Activated B cell treated with CpG ODN at 0.5 μM for 24 hours (primary cell): ENCODE data around the gene OPN4. TPM values are rescaled to one million over a fixed set of nuclear protein-coding genes. Genes with fewer than 3 reads are reported as not detected.

Experiments used
- ATAC-seq: fragments of 200-7000 bp; cut with Tn5 transposase; one replicate; pipeline ENCODE4 v1.10.0; 2021; ENCODE audit warnings: low read depth, mild to moderate bottlenecking, moderate library complexity
- CTCF ChIA-PET: fragments of 350-600 bp; sonication (Branson Sonifier 250); formaldehyde crosslinking; loops from one replicate; lab custom pipeline; 2021; ENCODE audit warnings: antibody characterized with exemption; lab: Charles Lee
- POLR2A ChIA-PET: fragments of 350-600 bp; sonication (Branson Sonifier 250); formaldehyde crosslinking; loops from one replicate; lab custom pipeline; 2021; ENCODE audit warnings: antibody characterized with exemption; lab: Charles Lee
- DNase-seq: peaks from one replicate; pipeline ENCODE4 v3.0.0; 2022
- H3K27ac Mint-ChIP-seq: one replicate; pipeline ENCODE4 v1.8.0; 2020; ENCODE audit warnings: mixed read lengths
- H3K27me3 Mint-ChIP-seq: one replicate; pipeline ENCODE4 v1.8.0; 2021; ENCODE audit warnings: mixed read lengths
- H3K36me3 Mint-ChIP-seq: one replicate; pipeline ENCODE4 v1.8.0; 2021; ENCODE audit warnings: low read depth, mixed read lengths
- H3K4me1 Mint-ChIP-seq: one replicate; pipeline ENCODE4 v1.8.0; 2021; ENCODE audit warnings: mixed read lengths
- H3K4me3 Mint-ChIP-seq: one replicate; pipeline ENCODE4 v1.8.0; 2020; ENCODE audit warnings: mild to moderate bottlenecking, mixed read lengths
- H3K9me3 Mint-ChIP-seq: one replicate; pipeline ENCODE4 v1.8.0; 2020; ENCODE audit warnings: mixed read lengths
- CTCF ChIP-seq: fragments of 200-600 bp; IDR thresholded peaks from one replicate; pipeline ENCODE4 v1.8.0; 2022; ENCODE audit warnings: antibody characterized with exemption, mild to moderate bottlenecking
- intact Hi-C: fragments of 100-400 bp; cut with micrococcal nuclease; formaldehyde crosslinking; loops from one replicate; pipeline ENCODE4 v1.15.1; 2024
- total RNA-seq: library from RNA; stranded (reverse); gene quantifications from 2 replicates; pipeline ENCODE4 v1.2.3, GENCODE V29; 2022

OPN4 gene
- total RNA-seq, 1 donor from 2014 or later = not detected

GRCh38 chr10:86655173-86655540, 810 bp downstream of the OPN4 start:
- no peak for TF ChIP-seq CTCF
- Mint-ChIP-seq H3K27me3 (peaks cover 6% of the 10 kb centered on the region), H3K27ac (no peak overlapping the region), H3K9me3 (no peaks in the 10 kb centered on the region), H3K4me1 (no peaks in the 10 kb centered on the region), H3K36me3 (no peaks in the 10 kb centered on the region), H3K4me3 (no peak overlapping the region)
- ChIA-PET CTCF (no interaction called here), POLR2A (no interaction called here)
- intact Hi-C loops = no loop called here
- ATAC-seq (no peak), DNase-seq (no peak)

GRCh38 chr10:86655596-86655995, 1.2 kb downstream of the OPN4 start:
- DNase-seq = no peak
- H3K27ac Mint-ChIP-seq = no peak overlapping the region
- TF ChIP-seq CTCF = no peak
- no peak for ATAC-seq
- H3K4me3 Mint-ChIP-seq = no peak overlapping the region
- H3K27me3 Mint-ChIP-seq = peaks cover 4% of the 10 kb centered on the region
- H3K36me3 Mint-ChIP-seq = no peaks in the 10 kb centered on the region
- no peaks in the 10 kb centered on the region for H3K4me1 Mint-ChIP-seq
- intact Hi-C loops = no loop called here
- ChIA-PET POLR2A (no interaction called here), CTCF (no interaction called here)
- H3K9me3 Mint-ChIP-seq = no peaks in the 10 kb centered on the region

- POLR2A ChIA-PET = no interaction called here
These were observed 2.7 kb downstream of the OPN4 start for GRCh38 chr10:86657011-86657395.

GRCh38 chr10:86657396-86658011, 3.2 kb downstream of the OPN4 start:
- Mint-ChIP-seq H3K9me3 (no peaks in the 10 kb centered on the region), H3K4me3 (no peak overlapping the region), H3K27me3 (peaks cover 4% of the 10 kb centered on the region), H3K27ac (no peak overlapping the region), H3K4me1 (no peaks in the 10 kb centered on the region), H3K36me3 (no peaks in the 10 kb centered on the region)
- POLR2A ChIA-PET = no interaction called here
- TF ChIP-seq CTCF = no peak
- ATAC-seq = no peak
- intact Hi-C loops = no loop called here
- no peak for DNase-seq
- CTCF ChIA-PET = no interaction called here

More at GRCh38 chr10:86657011-86657395, 2.7 kb downstream of the OPN4 start:
- intact Hi-C loops = no loop called here
- no peaks in the 10 kb centered on the region for H3K4me1 Mint-ChIP-seq
- H3K27ac Mint-ChIP-seq = no peak overlapping the region
- no peak for TF ChIP-seq CTCF
- no peak for ATAC-seq
- H3K36me3 Mint-ChIP-seq = no peaks in the 10 kb centered on the region
- DNase-seq = no peak
- no peak overlapping the region for H3K4me3 Mint-ChIP-seq
- H3K9me3 Mint-ChIP-seq = no peaks in the 10 kb centered on the region
- CTCF ChIA-PET = no interaction called here
- H3K27me3 Mint-ChIP-seq = peaks cover 4% of the 10 kb centered on the region

- intact Hi-C loops = no loop called here
- DNase-seq (no peak), ATAC-seq (no peak)
- no peaks in the 10 kb centered on the region for H3K9me3 Mint-ChIP-seq
- no peak overlapping the region for H3K27ac Mint-ChIP-seq
- H3K4me3 Mint-ChIP-seq = no peak overlapping the region
- no peaks in the 10 kb centered on the region for H3K4me1 Mint-ChIP-seq
- peaks cover 4% of the 10 kb centered on the region for H3K27me3 Mint-ChIP-seq
- CTCF ChIA-PET = no interaction called here
- POLR2A ChIA-PET = interaction anchor here (0.5 kb wide), 1 partner anchor 147 kb away, joined by 3 read pairs; no protein-coding TSS in a partner anchor
- no peak for TF ChIP-seq CTCF
- H3K36me3 Mint-ChIP-seq = no peaks in the 10 kb centered on the region
These were observed 4.0 kb downstream of the OPN4 start for GRCh38 chr10:86658261-86658741.
